K562 (cell line): ENCODE measurements around the gene CHCHD6. TPM values are rescaled to one million over a fixed set of nuclear protein-coding genes. Genes with fewer than 3 reads are reported as not detected.

Experiments used
- ATAC-seq: fragments of 200-7000 bp; cut with Tn5 transposase; 3 replicates; pipeline ENCODE4 v1.9.1; 2020; ENCODE audit warnings: moderate library complexity
- BruUV-seq: library from RNA; stranded (reverse); fragments of 400-500 nt; replicated peaks from 2 replicates; lab custom pipeline; 2021; lab: Mats Ljungman, UMichigan
- CTCF ChIA-PET: fragments of 300-600 bp; formaldehyde crosslinking; extraction: SDS; loops from one replicate; lab custom pipeline; 2021; ENCODE audit warnings: low intra/inter-chr PET ratio; lab: Yijun Ruan, JAX
- POLR2A ChIA-PET: fragments of 300-600, 350-650 bp; sonication (Branson Sonifier 250); formaldehyde crosslinking; extraction: SDS; loops from one replicate; lab custom pipeline; 2021; ENCODE audit warnings: antibody characterized with exemption, inconsistent platforms; lab: Yijun Ruan, JAX
- DNase-seq, 4 experiments: peaks; one replicate each; pipeline versions ENCODE4 v3.0.0 to v3.0.0-alpha.2; 2011 to 2018; ENCODE audit warnings: low spot score in 3 of 4, mixed read lengths in 3 of 4; ENCODE audit errors: extremely low read depth in 1 of 4
- FAIRE-seq: peaks from 2 replicates; lab custom pipeline; 2011; peaks lifted over from hg19 to GRCh38; lab: Jason Lieb, UNC
- H2AFZ ChIP-seq: 2 replicates; pipeline ENCODE4 v1.6.0; 2011; ENCODE audit warnings: low read depth, low read length, control low read depth, inconsistent platforms
- H3K27ac ChIP-seq: fragments of 200-600 bp; 3 replicates; pipeline ENCODE4 v1.8.0; 2011; ENCODE audit warnings: low read depth, mild to moderate bottlenecking, control low read depth, inconsistent platforms, low read length, moderate library complexity, mixed read lengths; ENCODE audit errors: extremely low read depth
- H3K27me3 ChIP-seq, 2 experiments: fragments of 300-600 bp in 1 of 2; 2 replicates in 1 of 2; 3 replicates in 1 of 2; pipeline versions ENCODE4 v1.6.0 to v1.8.0; 2011; ENCODE audit warnings: inconsistent platforms in 2 of 2, low read length in 2 of 2, mild to moderate bottlenecking in 1 of 2, mixed read lengths in 1 of 2, moderate library complexity in 1 of 2; ENCODE audit not compliant: control insufficient read depth in 2 of 2, insufficient read depth in 2 of 2
- H3K36me3 ChIP-seq: fragments of 300-600 bp; 3 replicates; pipeline ENCODE4 v1.8.0; 2011; ENCODE audit warnings: mild to moderate bottlenecking, low read length, inconsistent platforms; ENCODE audit not compliant: control insufficient read depth, insufficient read depth
- H3K4me1 ChIP-seq, 2 experiments: fragments of 200-600 bp in 1 of 2; replicated peaks in 1 of 2; 2 replicates in 1 of 2; 3 replicates in 1 of 2; pipeline versions ENCODE4 v1.5.1 to v1.8.0; 2011; ENCODE audit warnings: inconsistent platforms in 2 of 2, low read length in 2 of 2, mild to moderate bottlenecking in 1 of 2, mixed read lengths in 1 of 2, moderate library complexity in 1 of 2; ENCODE audit not compliant: control insufficient read depth in 2 of 2, insufficient read depth in 2 of 2
- H3K4me2 ChIP-seq: 2 replicates; pipeline ENCODE4 v1.6.1; 2011; ENCODE audit warnings: low read length, control low read depth, inconsistent platforms, mixed read lengths; ENCODE audit not compliant: insufficient read depth
- H3K4me3 ChIP-seq: fragments of 200-600 bp; sonication (generic), shearing (Covaris generic); 2 replicates; pipeline ENCODE4 v1.5.1; 2016; ENCODE audit warnings: control low read depth, inconsistent platforms
- H3K79me2 ChIP-seq: fragments of 200-600 bp; 3 replicates; pipeline ENCODE4 v1.8.0; 2011; ENCODE audit warnings: low read length, inconsistent platforms; ENCODE audit not compliant: control insufficient read depth, insufficient read depth
- H3K9ac ChIP-seq, 2 experiments: 2 replicates each; pipeline versions ENCODE4 v1.6.0 to v1.6.1; 2011; ENCODE audit warnings: low read depth in 2 of 2, low read length in 2 of 2, control low read depth in 1 of 2, inconsistent platforms in 1 of 2, mild to moderate bottlenecking in 1 of 2, mixed read lengths in 1 of 2; ENCODE audit not compliant: insufficient read depth in 1 of 2
- H3K9me1 ChIP-seq: one replicate; pipeline ENCODE4 v1.6.0; 2011; ENCODE audit warnings: inconsistent platforms, mild to moderate bottlenecking, low read length, moderate library complexity; ENCODE audit not compliant: control insufficient read depth, insufficient read depth
- H3K9me3 ChIP-seq: replicated peaks from 2 replicates; pipeline ENCODE4 v1.5.1; 2011; ENCODE audit warnings: low read depth, low read length, inconsistent platforms; ENCODE audit not compliant: control insufficient read depth, insufficient read depth
- H4K20me1 ChIP-seq: replicated peaks from 2 replicates; pipeline ENCODE4 v1.6.1; 2011; ENCODE audit warnings: low read length, inconsistent platforms, mixed read lengths; ENCODE audit not compliant: control insufficient read depth, insufficient read depth
- CHD2 ChIP-seq: IDR thresholded peaks from 2 replicates; pipeline ENCODE4 v1.6.1; 2011; ENCODE audit warnings: low read depth, low read length
- FOXK2 ChIP-seq, 2 experiments: fragments of 450-650 bp; IDR thresholded peaks in 1 of 2; conservative IDR thresholded peaks in 1 of 2; 2 replicates each; pipeline ENCODE4 v1.6.1; 2016; ENCODE audit warnings: low read depth in 2 of 2, mild to moderate bottlenecking in 1 of 2
- HMGN3 ChIP-seq: IDR thresholded peaks from 2 replicates; pipeline ENCODE4 v1.6.1; 2011; ENCODE audit warnings: borderline replicate concordance, low read depth, mild to moderate bottlenecking, mixed read lengths, low read length; ENCODE audit not compliant: insufficient read length; ENCODE audit errors: extremely low read depth
- SMARCE1 ChIP-seq: fragments of 450-650 bp; IDR thresholded peaks from 2 replicates; pipeline ENCODE4 v1.7.1; 2016; ENCODE audit warnings: mild to moderate bottlenecking
- SREBF2 ChIP-seq: sonication (generic); formaldehyde crosslinking; IDR thresholded peaks from 2 replicates; pipeline ENCODE4 v1.4.0; 2020; ENCODE audit warnings: mild to moderate bottlenecking, missing genetic modification reagents
- TAF9B ChIP-seq: fragments of 450-650 bp; IDR thresholded peaks from 2 replicates; pipeline ENCODE4 v1.6.1; 2018; ENCODE audit warnings: mild to moderate bottlenecking; ENCODE audit not compliant: partially characterized antibody
- ZNF197 ChIP-seq: fragments of 200-800 bp; sonication (Bioruptor generic); IDR thresholded peaks from 2 replicates; pipeline ENCODE4 v1.6.1; 2016; ENCODE audit warnings: low read depth, missing genetic modification characterization, missing compliant biosample characterization
- ZNF232 ChIP-seq: sonication (generic); formaldehyde crosslinking; IDR thresholded peaks from 2 replicates; pipeline ENCODE4 v1.8.0; 2022; ENCODE audit warnings: mild to moderate bottlenecking, missing genetic modification reagents
- WGBS: fragments of 100-300 bp; shearing (Covaris generic); methylation state at CpG from one replicate; pipeline ENCODE4 v1.1.6; 2016; ENCODE audit warnings: low coverage, mixed read lengths; ENCODE audit not compliant: insufficient coverage; ENCODE audit errors: missing lambda C conversion rate; 5-methylcytosine and 5-hydroxymethylcytosine counted together
- in situ Hi-C: fragments of 300-500 bp; cut with MboI; formaldehyde crosslinking; loops from 4 replicates; pipeline ENCODE4 v1.15.0; 2018; ENCODE audit warnings: inconsistent platforms, mixed read lengths
- intact Hi-C: fragments of 100-400 bp; cut with micrococcal nuclease; formaldehyde crosslinking; loops from 2 replicates; pipeline ENCODE4 v1.14.2; 2022
- polyA plus RNA-seq, 8 experiments: library from polyadenylated mRNA; depleted of rRNA in 4 of 8; stranded (reverse) in 5 of 8; unstranded in 3 of 8; fragments of >200 nt; fragmentation: Nextera tagmentation in 2 of 8; fragmentation: Illumina TruSeq in 1 of 8; extraction: Ambion mirVana in 2 of 8; extraction: Trizol in 1 of 8; gene quantifications; 2 replicates each; pipeline versions ENCODE4 v1.2.1 to v1.2.3, GENCODE V29; 2011 to 2014; ENCODE audit warnings: inconsistent platforms in 1 of 8, missing spikeins in 1 of 8
- total RNA-seq, 7 experiments: library from RNA; depleted of rRNA in 6 of 7; stranded (reverse); fragments of >200 nt in 6 of 7; fragmentation: Illumina TruSeq in 2 of 7; extraction: Trizol in 2 of 7; gene quantifications; 2 replicates each; pipeline versions ENCODE4 v1.2.1 to v1.2.3, GENCODE V29; 2011 to 2021; ENCODE audit warnings: low replicate concordance in 1 of 7
- TF ChIP-seq, protein P1 (sequence below), 2 experiments: fragments of 450-650 bp in 1 of 2; sonication (generic) in 1 of 2; formaldehyde crosslinking in 1 of 2; IDR thresholded peaks; 2 replicates each; pipeline versions ENCODE4 v1.7.1 to v1.9.0; 2016 to 2022; ENCODE audit warnings: inconsistent platforms in 1 of 2, mild to moderate bottlenecking in 1 of 2, missing genetic modification reagents in 1 of 2
- TF ChIP-seq, protein P2 (sequence below): fragments of 250-450 bp; sonication (Bioruptor Pico); IDR thresholded peaks from 2 replicates; pipeline ENCODE4 v1.4.0; 2020; ENCODE audit warnings: mild to moderate bottlenecking, moderate library complexity

CHCHD6 gene
- total and polyA plus RNA-seq, 9 of the 15 experiments (the other 6 are each of a cell fraction or from before 2014, with no cell fraction given): 4.6 to 18.6 (median 10.9) TPM

DNA sequence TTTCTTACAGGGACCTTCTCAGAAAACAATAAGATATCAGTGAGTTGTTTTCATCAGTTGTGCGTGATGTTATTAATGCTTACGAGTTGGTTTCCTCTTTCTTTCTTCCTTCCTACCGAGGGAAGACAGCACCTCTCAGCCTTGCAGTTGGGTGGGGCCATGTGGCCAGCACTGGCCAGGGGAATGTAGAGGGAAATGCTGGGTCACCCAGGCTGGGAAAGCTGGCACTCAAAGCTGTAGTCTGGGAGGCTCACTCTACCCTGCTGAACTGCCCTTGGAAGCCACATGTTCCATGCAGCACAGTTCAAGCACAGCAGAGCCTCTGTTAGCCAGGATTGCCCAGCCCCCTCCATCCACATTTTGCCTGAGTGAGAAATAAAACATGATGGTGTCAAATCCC lies 10.1 kb upstream of the CHCHD6 start:
- Histone ChIP-seq H3K27ac (no peak overlapping the region), H2AFZ (no peak overlapping the region), H3K9ac (no peak overlapping the region), H3K4me3 (no peak overlapping the region), H3K79me2 (no peaks in the 10 kb centered on the region), H3K4me2 (no peak overlapping the region), H3K9me1 (no peaks in the 10 kb centered on the region), H4K20me1 (no peaks in the 10 kb centered on the region)
- POLR2A ChIA-PET: interaction anchor here (0.9 kb wide), 1 partner anchor 10 kb away, joined by 5 read pairs; the partner anchor contains the start of gene CHCHD6
- intact Hi-C loops: no loop called here
- 0% methylated on average over 1 of the region's 3 CpGs for WGBS
- no peak for DNase-seq
- no TSS peak for BruUV-seq
- TF ChIP-seq HMGN3 (no peak), ZNF197 (CRISPR knock-in tag) (no peak), ZNF232 (no peak), SREBF2 (CRISPR knock-in tag) (no peak), SMARCE1 (no peak), CHD2 (no peak), TAF9B (no peak), FOXK2 (conservative IDR thresholded peaks at IDR 0.05 in 1 of 2, IDR thresholded peaks at IDR 0.05 in 1 of 2; ENCODE audit: low read depth in 2 of 2) (no peak)
- TF ChIP-seq, protein P1, sequence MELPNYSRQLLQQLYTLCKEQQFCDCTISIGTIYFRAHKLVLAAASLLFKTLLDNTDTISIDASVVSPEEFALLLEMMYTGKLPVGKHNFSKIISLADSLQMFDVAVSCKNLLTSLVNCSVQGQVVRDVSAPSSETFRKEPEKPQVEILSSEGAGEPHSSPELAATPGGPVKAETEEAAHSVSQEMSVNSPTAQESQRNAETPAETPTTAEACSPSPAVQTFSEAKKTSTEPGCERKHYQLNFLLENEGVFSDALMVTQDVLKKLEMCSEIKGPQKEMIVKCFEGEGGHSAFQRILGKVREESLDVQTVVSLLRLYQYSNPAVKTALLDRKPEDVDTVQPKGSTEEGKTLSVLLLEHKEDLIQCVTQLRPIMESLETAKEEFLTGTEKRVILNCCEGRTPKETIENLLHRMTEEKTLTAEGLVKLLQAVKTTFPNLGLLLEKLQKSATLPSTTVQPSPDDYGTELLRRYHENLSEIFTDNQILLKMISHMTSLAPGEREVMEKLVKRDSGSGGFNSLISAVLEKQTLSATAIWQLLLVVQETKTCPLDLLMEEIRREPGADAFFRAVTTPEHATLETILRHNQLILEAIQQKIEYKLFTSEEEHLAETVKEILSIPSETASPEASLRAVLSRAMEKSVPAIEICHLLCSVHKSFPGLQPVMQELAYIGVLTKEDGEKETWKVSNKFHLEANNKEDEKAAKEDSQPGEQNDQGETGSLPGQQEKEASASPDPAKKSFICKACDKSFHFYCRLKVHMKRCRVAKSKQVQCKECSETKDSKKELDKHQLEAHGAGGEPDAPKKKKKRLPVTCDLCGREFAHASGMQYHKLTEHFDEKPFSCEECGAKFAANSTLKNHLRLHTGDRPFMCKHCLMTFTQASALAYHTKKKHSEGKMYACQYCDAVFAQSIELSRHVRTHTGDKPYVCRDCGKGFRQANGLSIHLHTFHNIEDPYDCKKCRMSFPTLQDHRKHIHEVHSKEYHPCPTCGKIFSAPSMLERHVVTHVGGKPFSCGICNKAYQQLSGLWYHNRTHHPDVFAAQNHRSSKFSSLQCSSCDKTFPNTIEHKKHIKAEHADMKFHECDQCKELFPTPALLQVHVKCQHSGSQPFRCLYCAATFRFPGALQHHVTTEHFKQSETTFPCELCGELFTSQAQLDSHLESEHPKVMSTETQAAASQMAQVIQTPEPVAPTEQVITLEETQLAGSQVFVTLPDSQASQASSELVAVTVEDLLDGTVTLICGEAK (IDR thresholded peaks at IDR 0.05): no peak
- TF ChIP-seq, protein P1 (CRISPR knock-in tag; IDR thresholded peaks at IDR 0.05): no peak
- TF ChIP-seq, protein P2, sequence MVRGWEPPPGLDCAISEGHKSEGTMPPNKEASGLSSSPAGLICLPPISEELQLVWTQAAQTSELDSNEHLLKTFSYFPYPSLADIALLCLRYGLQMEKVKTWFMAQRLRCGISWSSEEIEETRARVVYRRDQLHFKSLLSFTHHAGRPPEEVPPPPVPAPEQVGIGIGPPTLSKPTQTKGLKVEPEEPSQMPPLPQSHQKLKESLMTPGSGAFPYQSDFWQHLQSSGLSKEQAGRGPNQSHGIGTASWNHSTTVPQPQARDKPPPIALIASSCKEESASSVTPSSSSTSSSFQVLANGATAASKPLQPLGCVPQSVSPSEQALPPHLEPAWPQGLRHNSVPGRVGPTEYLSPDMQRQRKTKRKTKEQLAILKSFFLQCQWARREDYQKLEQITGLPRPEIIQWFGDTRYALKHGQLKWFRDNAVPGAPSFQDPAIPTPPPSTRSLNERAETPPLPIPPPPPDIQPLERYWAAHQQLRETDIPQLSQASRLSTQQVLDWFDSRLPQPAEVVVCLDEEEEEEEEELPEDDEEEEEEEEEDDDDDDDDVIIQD (CRISPR knock-in tag): no peak
- TF ChIP-seq, all 486 proteins: peak for 0
- in situ Hi-C loops: no loop called here
- CTCF ChIA-PET: no interaction called here
- Histone ChIP-seq H3K36me3 (no peaks in the 10 kb centered on the region), H3K4me1 (peaks cover 0 to 3% of the 10 kb centered on the region in 2 experiments; a peak in 2 of 5 replicates), H3K9me3 (no peaks in the 10 kb centered on the region), H3K27me3 (0 out of 5 replicates have a peak, but pooled peaks cover 0 to 5% of the 10 kb centered on the region in 2 experiments)
- FAIRE-seq (no peak), ATAC-seq (no peak)
